Measurements from ENCODE around the gene GALNT10. TPM values are rescaled to one million over a fixed set of nuclear protein-coding genes. Genes with fewer than 3 reads are reported as not detected.

The GALNT10 gene
- total RNA-seq, 1 donor from 2014 or later = 52.3 TPM

DNA sequence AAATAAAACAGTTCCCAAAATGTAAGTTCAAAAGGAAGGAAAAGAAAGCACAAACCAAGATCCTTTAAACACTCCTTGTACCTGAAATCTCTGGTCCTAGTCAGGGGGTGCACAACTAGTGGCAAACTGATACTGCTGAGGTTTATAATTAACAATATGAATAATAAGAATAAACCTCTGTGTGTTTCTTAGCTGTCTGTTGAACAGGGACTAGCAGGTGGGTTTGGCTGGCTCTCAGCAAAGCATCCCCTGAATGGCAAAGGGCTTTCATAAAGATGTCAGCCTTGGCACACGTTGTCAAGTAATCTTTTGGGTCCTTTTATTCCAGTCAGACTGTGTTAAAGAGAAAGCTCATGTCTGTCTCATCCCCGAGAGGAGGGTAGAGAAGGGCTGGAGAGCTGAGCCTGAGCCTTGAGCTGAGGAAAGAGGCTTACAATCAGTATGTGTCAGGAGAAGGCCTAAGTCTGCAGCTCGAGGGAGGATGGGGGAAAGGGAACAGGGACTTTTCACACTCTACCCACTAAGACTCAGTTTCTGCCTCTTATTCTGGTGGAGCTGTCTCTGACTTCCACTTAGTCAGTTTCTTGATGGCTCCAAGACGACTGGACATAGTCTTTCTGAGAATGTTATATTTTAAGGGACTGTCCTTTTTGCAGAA is 123.0 kb downstream of the GALNT10 start:
- TF ChIP-seq, protein P1, sequence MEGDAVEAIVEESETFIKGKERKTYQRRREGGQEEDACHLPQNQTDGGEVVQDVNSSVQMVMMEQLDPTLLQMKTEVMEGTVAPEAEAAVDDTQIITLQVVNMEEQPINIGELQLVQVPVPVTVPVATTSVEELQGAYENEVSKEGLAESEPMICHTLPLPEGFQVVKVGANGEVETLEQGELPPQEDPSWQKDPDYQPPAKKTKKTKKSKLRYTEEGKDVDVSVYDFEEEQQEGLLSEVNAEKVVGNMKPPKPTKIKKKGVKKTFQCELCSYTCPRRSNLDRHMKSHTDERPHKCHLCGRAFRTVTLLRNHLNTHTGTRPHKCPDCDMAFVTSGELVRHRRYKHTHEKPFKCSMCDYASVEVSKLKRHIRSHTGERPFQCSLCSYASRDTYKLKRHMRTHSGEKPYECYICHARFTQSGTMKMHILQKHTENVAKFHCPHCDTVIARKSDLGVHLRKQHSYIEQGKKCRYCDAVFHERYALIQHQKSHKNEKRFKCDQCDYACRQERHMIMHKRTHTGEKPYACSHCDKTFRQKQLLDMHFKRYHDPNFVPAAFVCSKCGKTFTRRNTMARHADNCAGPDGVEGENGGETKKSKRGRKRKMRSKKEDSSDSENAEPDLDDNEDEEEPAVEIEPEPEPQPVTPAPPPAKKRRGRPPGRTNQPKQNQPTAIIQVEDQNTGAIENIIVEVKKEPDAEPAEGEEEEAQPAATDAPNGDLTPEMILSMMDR (IDR thresholded peaks at IDR 0.05) = no peak
- Histone ChIP-seq H3K27me3 (no peaks in the 10 kb centered on the region), H3K27ac (peak overlapping the region in 1 of 2 donors; percentile 23), H3K4me1 (peaks cover 0 to 14% of the 10 kb centered on the region in 2 donors), H3K9me3 (no peaks in the 10 kb centered on the region), H3K36me3 (no peaks in the 10 kb centered on the region), H3K4me3 (no peak overlapping the region)
- intact Hi-C loops (cut with DNase I) = no loop called here
- DNase-seq (ENCODE audit: low spot score in 2 of 2) = no peak

GRCh38 chr5:154315196-154315595 is 124.7 kb downstream of the GALNT10 start:
- peaks cover 0 to 14% of the 10 kb centered on the region in 2 donors for H3K4me1 ChIP-seq
- no peak overlapping the region for H3K27ac ChIP-seq
- intact Hi-C loops (cut with DNase I) = no loop called here
- no peaks in the 10 kb centered on the region for H3K27me3 ChIP-seq
- H3K36me3 ChIP-seq = no peaks in the 10 kb centered on the region
- TF ChIP-seq, protein P1 (IDR thresholded peaks at IDR 0.05) = no peak
- no peak overlapping the region for H3K4me3 ChIP-seq
- DNase-seq (ENCODE audit: low spot score in 2 of 2) = no peak
- H3K9me3 ChIP-seq = no peaks in the 10 kb centered on the region

GRCh38 chr5:154315756-154316155 is 125.2 kb downstream of the GALNT10 start:
- H3K9me3 ChIP-seq = no peaks in the 10 kb centered on the region
- no peak for DNase-seq (ENCODE audit: low spot score in 2 of 2)
- intact Hi-C loops (cut with DNase I) = no loop called here
- TF ChIP-seq, protein P1 (IDR thresholded peaks at IDR 0.05) = no peak
- H3K27me3 ChIP-seq = no peaks in the 10 kb centered on the region
- no peaks in the 10 kb centered on the region for H3K36me3 ChIP-seq
- peak overlapping the region; percentile 70 to 71 for H3K27ac ChIP-seq
- H3K4me3 ChIP-seq = no peak overlapping the region
- peaks cover 0 to 14% of the 10 kb centered on the region in 2 donors for H3K4me1 ChIP-seq

GRCh38 chr5:154316223-154316935 is 125.8 kb downstream of the GALNT10 start:
- TF ChIP-seq, protein P1 (IDR thresholded peaks at IDR 0.05) = no peak
- intact Hi-C loops (cut with DNase I) = no loop called here
- peak overlapping the region; percentile 70 to 71 for H3K27ac ChIP-seq
- no peak overlapping the region for H3K4me3 ChIP-seq
- peaks cover 0 to 14% of the 10 kb centered on the region in 2 donors for H3K4me1 ChIP-seq
- H3K27me3 ChIP-seq = no peaks in the 10 kb centered on the region
- H3K9me3 ChIP-seq = no peaks in the 10 kb centered on the region
- peak in 1 of 2 donors; percentile 31 for DNase-seq (ENCODE audit: low spot score in 2 of 2)
- H3K36me3 ChIP-seq = no peaks in the 10 kb centered on the region

DNA sequence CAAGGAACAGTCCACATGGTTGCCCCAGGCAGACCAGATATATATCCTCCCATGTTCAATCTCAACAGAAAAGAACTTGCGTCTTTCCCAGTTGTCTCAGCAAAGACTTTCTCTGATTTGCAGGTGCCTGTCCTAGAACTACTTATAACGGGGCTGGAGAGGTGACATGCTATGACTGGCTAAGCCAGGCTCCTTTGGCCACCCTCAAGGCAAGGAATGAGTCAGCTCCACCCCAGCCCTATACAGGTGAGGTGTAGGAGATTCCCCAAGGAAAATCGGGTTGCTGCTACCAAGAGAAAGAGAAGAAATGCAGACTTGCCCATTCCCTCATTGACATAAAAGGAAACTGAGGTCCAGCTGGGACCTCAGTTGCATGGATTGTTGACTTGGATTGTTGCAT is 127.4 kb downstream of the GALNT10 start:
- TF ChIP-seq, protein P1 (IDR thresholded peaks at IDR 0.05) = no peak
- peaks cover 0 to 11% of the 10 kb centered on the region in 2 donors for H3K4me1 ChIP-seq
- intact Hi-C loops (cut with DNase I) = no loop called here

More for the DNA sequence above, 127.4 kb downstream of the GALNT10 start:
- H3K27me3 ChIP-seq = no peaks in the 10 kb centered on the region
- H3K27ac ChIP-seq = peak overlapping the region; percentile 70 to 71
- H3K9me3 ChIP-seq = no peaks in the 10 kb centered on the region
- H3K4me3 ChIP-seq = no peak overlapping the region
- DNase-seq (ENCODE audit: low spot score in 2 of 2) = peak in 1 of 2 donors; percentile 39
- no peaks in the 10 kb centered on the region for H3K36me3 ChIP-seq
